Stimulated activated CD8-positive, alpha-beta memory T cell treated with anti-CD3 and anti-CD28 coated beads, Interleukin-2, amount 100 ng/mL, for 48 hours (primary cell): ENCODE data around the gene GPRASP1.
A peak's percentile ranks its signal among the peaks of the same experiment; 100 is the strongest.
"Not testable (repeated sequence)": the region's sequence is repeated elsewhere in the genome, so short reads cannot be mapped to it uniquely, and the experiment has no call there.

Experiments
- DNase-seq, 2 donors: peaks; one replicate each; pipeline ENCODE4 v3.0.0-alpha.2; 2020; ENCODE audit warnings: low read depth in 2 of 2

The GPRASP1 gene

GRCh38 chrX:102651242-102652011 is at the start of gene GPRASP1:
Gene GPRASP1, plus strand, starts transcription at chrX:102651483. Its CDS starts 2,431 bp downstream, at chrX:102653914.
- peak in 1 of 2 donors; percentile 21 for DNase-seq

GRCh38 chrX:102604327-102604726 is 47.0 kb upstream of the GPRASP1 start:
- no peak for DNase-seq

- DNase-seq, result no peak
These were observed 45.2 kb upstream of the GPRASP1 start for GRCh38 chrX:102606115-102606514.

GRCh38 chrX:102610905-102611304 is 40.4 kb upstream of the GPRASP1 start:
- DNase-seq, result no peak

- no peak for DNase-seq
These were observed 27.2 kb upstream of the GPRASP1 start for GRCh38 chrX:102624105-102624504.

- DNase-seq, result no peak
These were observed 23.6 kb upstream of the GPRASP1 start for GRCh38 chrX:102627640-102628039.

GRCh38 chrX:102637561-102637960 is 13.7 kb upstream of the GPRASP1 start:
- DNase-seq, result no peak

GRCh38 chrX:102650903-102651241 is 411 bp upstream of the GPRASP1 start:
- DNase-seq, result no peak

GRCh38 chrX:102652031-102652688 is 877 bp downstream of the GPRASP1 start:
- DNase-seq, result no peak

GRCh38 chrX:102654696-102655095 is 3.4 kb downstream of the GPRASP1 start:
- DNase-seq, result no peak

- DNase-seq, result no peak
These were observed 7.3 kb downstream of the GPRASP1 start for GRCh38 chrX:102658556-102658955.

GRCh38 chrX:102659790-102660757 is 8.8 kb downstream of the GPRASP1 start:
- DNase-seq, result peak; percentile 65 to 69

GRCh38 chrX:102663820-102664219 is 12.5 kb downstream of the GPRASP1 start:
- not testable (repeated sequence) for DNase-seq

- not testable (repeated sequence) for DNase-seq
These were observed 15.8 kb downstream of the GPRASP1 start for GRCh38 chrX:102667034-102667433.

- DNase-seq, result no peak
These were observed 18.2 kb downstream of the GPRASP1 start for GRCh38 chrX:102669526-102669925.

- DNase-seq, result no peak
These were observed 21.6 kb downstream of the GPRASP1 start for GRCh38 chrX:102672856-102673255.

- DNase-seq, result not testable (repeated sequence)
These were observed 26.2 kb downstream of the GPRASP1 start for GRCh38 chrX:102677479-102677878.

GRCh38 chrX:102684772-102685520 is 33.7 kb downstream of the GPRASP1 start:
- no peak for DNase-seq

- DNase-seq, result no peak
These were observed 43.5 kb downstream of the GPRASP1 start for GRCh38 chrX:102694749-102695148.

- no peak for DNase-seq
These were observed 45.0 kb downstream of the GPRASP1 start for GRCh38 chrX:102696306-102696705.

GRCh38 chrX:102697494-102697893 is 46.2 kb downstream of the GPRASP1 start:
- DNase-seq, result no peak
